ENCODE data around the gene CARD6. TPM values are rescaled to one million over a fixed set of nuclear protein-coding genes. Genes with fewer than 3 reads are reported as not detected.
"Not testable (repeated sequence)": the region's sequence is repeated elsewhere in the genome, so short reads cannot be mapped to it uniquely, and the experiment has no call there.

Gene CARD6
- polyA plus RNA-seq, 4 donors, result 1.5 to 8.8 (median 6.8) TPM

- FAIRE-seq (no peak), DNase-seq (peak; percentile 84 to 93)
- peaks cover 0 to 3% (median 0%) of the 10 kb centered on the region in 3 donors for H3K36me3 ChIP-seq (ENCODE audit: control insufficient read depth in 3 of 3, insufficient read depth in 2 of 3, low read depth in 1 of 3, low read length in 3 of 3)
- peaks cover 2 to 6% (median 5%) of the 10 kb centered on the region in 3 donors for H3K4me1 ChIP-seq (ENCODE audit: control insufficient read depth in 3 of 3, insufficient read depth in 2 of 3, low read depth in 1 of 3, low read length in 2 of 3)
- no peaks in the 10 kb centered on the region for H3K9me3 ChIP-seq (ENCODE audit: control insufficient read depth in 2 of 2, insufficient read depth in 1 of 2, low read depth in 1 of 2, low read length in 1 of 2)
- WGBS, 3 donors, result 1% methylated on average over 41 to 70 of the region's 70 CpGs
- H3K27me3 ChIP-seq (ENCODE audit: control insufficient read depth in 3 of 3, insufficient read depth in 3 of 3, low read length in 3 of 3), result no peaks in the 10 kb centered on the region
- peak within 1 kb of the TSS; percentile 38 to 99 (median 98) for H3K27ac ChIP-seq (ENCODE audit: low read depth in 1 of 3, low read length in 2 of 3)
- H3K4me3 ChIP-seq (ENCODE audit: low read depth in 1 of 3, low read length in 3 of 3), result peak within 1 kb of the TSS; percentile 84 to 99 (median 96)
Measured at GRCh38 chr5:40798012-40798800, 43.0 kb upstream of the CARD6 start, which contains the start of gene PRKAA1. PRKAA1 (minus strand) TSS chr5:40798374; CDS start chr5:40798189, 185 bp downstream.

DNA sequence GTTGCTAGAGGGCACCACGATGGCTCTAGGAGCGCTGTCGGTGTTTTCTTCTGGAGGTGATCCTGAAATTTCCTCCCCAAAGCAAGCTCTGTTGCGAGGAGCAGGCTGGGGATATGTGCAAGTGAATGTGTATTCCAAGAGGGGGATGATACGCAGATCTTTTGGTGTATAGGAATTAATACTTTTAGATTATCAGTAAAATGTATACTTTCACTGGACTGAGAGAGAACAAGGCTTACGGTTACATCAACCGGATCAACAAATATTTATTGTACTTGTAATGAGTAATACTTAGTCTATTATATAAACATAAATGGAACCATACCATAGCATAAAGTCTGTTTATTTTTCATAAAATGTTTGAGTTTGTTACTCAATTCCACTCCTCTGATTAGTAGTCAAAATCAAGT lies 42.4 kb upstream of the CARD6 start:
- peak overlapping the region; percentile 5 to 87 (median 43) for H3K27ac ChIP-seq (ENCODE audit: low read depth in 1 of 3, low read length in 2 of 3)
- FAIRE-seq (no peak), DNase-seq (no peak)
- no peaks in the 10 kb centered on the region for H3K9me3 ChIP-seq (ENCODE audit: control insufficient read depth in 2 of 2, insufficient read depth in 1 of 2, low read depth in 1 of 2, low read length in 1 of 2)
- 3 to 4% (median 4%) methylated on average over 7 of the region's 7 CpGs for WGBS, 3 donors
- H3K4me1 ChIP-seq (ENCODE audit: control insufficient read depth in 3 of 3, insufficient read depth in 2 of 3, low read depth in 1 of 3, low read length in 2 of 3), result peaks cover 2 to 6% (median 5%) of the 10 kb centered on the region in 3 donors
- peaks cover 0 to under 1% (median 0%) of the 10 kb centered on the region in 3 donors for H3K36me3 ChIP-seq (ENCODE audit: control insufficient read depth in 3 of 3, insufficient read depth in 2 of 3, low read depth in 1 of 3, low read length in 3 of 3)
- peak overlapping the region in 2 of 3 donors; percentile 84 to 96 for H3K4me3 ChIP-seq (ENCODE audit: low read depth in 1 of 3, low read length in 3 of 3)
- no peaks in the 10 kb centered on the region for H3K27me3 ChIP-seq (ENCODE audit: control insufficient read depth in 3 of 3, insufficient read depth in 3 of 3, low read length in 3 of 3)

DNA sequence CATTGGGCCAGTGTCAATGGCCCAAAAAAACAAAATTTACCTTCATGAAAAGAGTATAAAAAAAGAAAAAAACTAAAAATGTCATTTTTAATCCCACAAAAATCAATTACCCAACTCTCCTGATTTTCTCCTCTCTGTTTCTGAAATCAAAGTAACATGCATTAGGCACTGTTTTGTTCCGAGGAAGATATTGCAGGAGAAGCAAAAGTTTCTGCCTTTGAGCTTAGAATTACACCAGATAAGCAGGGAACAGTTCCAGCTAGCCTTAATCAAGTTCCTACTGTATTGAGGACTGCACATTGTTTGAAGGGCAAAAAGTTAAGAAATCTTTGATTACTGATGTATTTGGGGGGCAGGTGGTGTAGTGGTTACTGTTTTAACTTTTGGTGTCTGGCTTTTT lies 41.9 kb upstream of the CARD6 start:
- H3K36me3 ChIP-seq (ENCODE audit: control insufficient read depth in 3 of 3, insufficient read depth in 2 of 3, low read depth in 1 of 3, low read length in 3 of 3), result no peaks in the 10 kb centered on the region
- no peaks in the 10 kb centered on the region for H3K27me3 ChIP-seq (ENCODE audit: control insufficient read depth in 3 of 3, insufficient read depth in 3 of 3, low read length in 3 of 3)
- no peak for DNase-seq
- H3K4me3 ChIP-seq (ENCODE audit: low read depth in 1 of 3, low read length in 3 of 3), result no peak overlapping the region
- 0 to 23% (median 0%) methylated on average over 1 of the region's 1 CpG for WGBS, 3 donors
- H3K27ac ChIP-seq (ENCODE audit: low read depth in 1 of 3, low read length in 2 of 3), result no peak overlapping the region
- no peak for FAIRE-seq
- peaks cover 2 to 6% (median 5%) of the 10 kb centered on the region in 3 donors for H3K4me1 ChIP-seq (ENCODE audit: control insufficient read depth in 3 of 3, insufficient read depth in 2 of 3, low read depth in 1 of 3, low read length in 2 of 3)
- H3K9me3 ChIP-seq (ENCODE audit: control insufficient read depth in 2 of 2, insufficient read depth in 1 of 2, low read depth in 1 of 2, low read length in 1 of 2), result no peaks in the 10 kb centered on the region

GRCh38 chr5:40801771-40802562 lies 39.2 kb upstream of the CARD6 start:
- DNase-seq, result no peak
- no peak overlapping the region for H3K4me3 ChIP-seq (ENCODE audit: low read depth in 1 of 3, low read length in 3 of 3)
- no peak overlapping the region for H3K27ac ChIP-seq (ENCODE audit: low read depth in 1 of 3, low read length in 2 of 3)
- no peaks in the 10 kb centered on the region for H3K9me3 ChIP-seq (ENCODE audit: control insufficient read depth in 2 of 2, insufficient read depth in 1 of 2, low read depth in 1 of 2, low read length in 1 of 2)
- no peaks in the 10 kb centered on the region for H3K27me3 ChIP-seq (ENCODE audit: control insufficient read depth in 3 of 3, insufficient read depth in 3 of 3, low read length in 3 of 3)
- H3K36me3 ChIP-seq (ENCODE audit: control insufficient read depth in 3 of 3, insufficient read depth in 2 of 3, low read depth in 1 of 3, low read length in 3 of 3), result no peaks in the 10 kb centered on the region
- 83 to 88% (median 85%) methylated on average over 8 of the region's 8 CpGs for WGBS, 3 donors
- no peaks in the 10 kb centered on the region for H3K4me1 ChIP-seq (ENCODE audit: control insufficient read depth in 3 of 3, insufficient read depth in 2 of 3, low read depth in 1 of 3, low read length in 2 of 3)
- FAIRE-seq, result no peak

GRCh38 chr5:40812125-40812524 lies 29.0 kb upstream of the CARD6 start:
- no peaks in the 10 kb centered on the region for H3K9me3 ChIP-seq (ENCODE audit: control insufficient read depth in 2 of 2, insufficient read depth in 1 of 2, low read depth in 1 of 2, low read length in 1 of 2)
- FAIRE-seq, result no peak
- no peaks in the 10 kb centered on the region for H3K36me3 ChIP-seq (ENCODE audit: control insufficient read depth in 3 of 3, insufficient read depth in 2 of 3, low read depth in 1 of 3, low read length in 3 of 3)
- WGBS, 3 donors, result 6 to 25% (median 23%) methylated on average over 1 of the region's 1 CpG
- no peak overlapping the region for H3K4me3 ChIP-seq (ENCODE audit: low read depth in 1 of 3, low read length in 3 of 3)
- DNase-seq, result peak in 1 of 2 donors; percentile 90
- H3K27ac ChIP-seq (ENCODE audit: low read depth in 1 of 3, low read length in 2 of 3), result no peak overlapping the region
- no peaks in the 10 kb centered on the region for H3K4me1 ChIP-seq (ENCODE audit: control insufficient read depth in 3 of 3, insufficient read depth in 2 of 3, low read depth in 1 of 3, low read length in 2 of 3)
- H3K27me3 ChIP-seq (ENCODE audit: control insufficient read depth in 3 of 3, insufficient read depth in 3 of 3, low read length in 3 of 3), result no peaks in the 10 kb centered on the region

GRCh38 chr5:40813698-40814281 lies 27.4 kb upstream of the CARD6 start:
- DNase-seq (no peak), FAIRE-seq (no peak)
- Histone ChIP-seq H3K27ac (ENCODE audit: low read depth in 1 of 3, low read length in 2 of 3) (no peak overlapping the region), H3K4me1 (ENCODE audit: control insufficient read depth in 3 of 3, insufficient read depth in 2 of 3, low read depth in 1 of 3, low read length in 2 of 3) (no peaks in the 10 kb centered on the region), H3K36me3 (ENCODE audit: control insufficient read depth in 3 of 3, insufficient read depth in 2 of 3, low read depth in 1 of 3, low read length in 3 of 3) (no peaks in the 10 kb centered on the region), H3K27me3 (ENCODE audit: control insufficient read depth in 3 of 3, insufficient read depth in 3 of 3, low read length in 3 of 3) (no peaks in the 10 kb centered on the region), H3K9me3 (ENCODE audit: control insufficient read depth in 2 of 2, insufficient read depth in 1 of 2, low read depth in 1 of 2, low read length in 1 of 2) (no peaks in the 10 kb centered on the region), H3K4me3 (ENCODE audit: low read depth in 1 of 3, low read length in 3 of 3) (no peak overlapping the region)
- 70 to 83% (median 73%) methylated on average over 2 of the region's 2 CpGs for WGBS, 3 donors

DNA sequence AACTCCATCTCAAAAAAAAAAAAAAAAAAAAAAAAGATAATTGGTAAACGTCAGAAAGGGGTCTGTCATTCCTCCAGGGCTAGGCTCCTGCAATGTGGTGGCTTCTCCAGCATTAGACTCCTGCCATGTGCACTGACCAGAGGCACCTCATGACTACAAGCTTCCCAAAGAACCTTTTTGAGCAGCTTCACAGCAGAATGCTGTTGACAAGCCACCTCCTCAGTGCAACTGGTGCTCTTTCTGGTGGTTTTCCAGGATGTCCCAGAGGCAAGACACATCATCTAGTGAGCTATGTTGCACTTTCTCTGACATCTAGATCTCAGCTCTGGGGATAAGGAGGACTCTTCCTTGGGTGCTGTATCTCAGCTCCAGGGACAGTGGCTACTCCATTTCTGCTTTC lies 17.7 kb upstream of the CARD6 start:
- WGBS, 3 donors, result 38 to 56% (median 43%) methylated on average over 1 of the region's 1 CpG
- FAIRE-seq, result no peak
- H3K4me1 ChIP-seq (ENCODE audit: control insufficient read depth in 3 of 3, insufficient read depth in 2 of 3, low read depth in 1 of 3, low read length in 2 of 3), result no peaks in the 10 kb centered on the region

GRCh38 chr5:40825461-40826043 lies 15.6 kb upstream of the CARD6 start:
- H3K27me3 ChIP-seq (ENCODE audit: control insufficient read depth in 3 of 3, insufficient read depth in 3 of 3, low read length in 3 of 3); DNase-seq; FAIRE-seq; H3K4me3 ChIP-seq (ENCODE audit: low read depth in 1 of 3, low read length in 3 of 3); H3K27ac ChIP-seq (ENCODE audit: low read depth in 1 of 3, low read length in 2 of 3); H3K4me1 ChIP-seq (ENCODE audit: control insufficient read depth in 3 of 3, insufficient read depth in 2 of 3, low read depth in 1 of 3, low read length in 2 of 3); H3K9me3 ChIP-seq (ENCODE audit: control insufficient read depth in 2 of 2, insufficient read depth in 1 of 2, low read depth in 1 of 2, low read length in 1 of 2): not testable (repeated sequence)
- 86 to 92% (median 89%) methylated on average over 11 of the region's 11 CpGs for WGBS, 3 donors
- peaks cover 14 to 33% (median 16%) of the 10 kb centered on the region in 3 donors for H3K36me3 ChIP-seq (ENCODE audit: control insufficient read depth in 3 of 3, insufficient read depth in 2 of 3, low read depth in 1 of 3, low read length in 3 of 3)

More for the DNA sequence above, 17.7 kb upstream of the CARD6 start:
- Histone ChIP-seq H3K27ac (ENCODE audit: low read depth in 1 of 3, low read length in 2 of 3) (no peak overlapping the region), H3K4me3 (ENCODE audit: low read depth in 1 of 3, low read length in 3 of 3) (no peak overlapping the region), H3K27me3 (ENCODE audit: control insufficient read depth in 3 of 3, insufficient read depth in 3 of 3, low read length in 3 of 3) (no peaks in the 10 kb centered on the region), H3K36me3 (ENCODE audit: control insufficient read depth in 3 of 3, insufficient read depth in 2 of 3, low read depth in 1 of 3, low read length in 3 of 3) (peaks cover 5 to 20% (median 6%) of the 10 kb centered on the region in 3 donors), H3K9me3 (ENCODE audit: control insufficient read depth in 2 of 2, insufficient read depth in 1 of 2, low read depth in 1 of 2, low read length in 1 of 2) (no peaks in the 10 kb centered on the region)
- DNase-seq, result no peak

Data from small intestine (tissue), 7 donors.